ENCODE measurements around the gene ZCCHC8. TPM values are rescaled to one million over a fixed set of nuclear protein-coding genes. Genes with fewer than 3 reads are reported as not detected.
A peak's percentile ranks its signal among the peaks of the same experiment; 100 is the strongest.
"Not testable (repeated sequence)": the region's sequence is repeated elsewhere in the genome, so short reads cannot be mapped to it uniquely, and the experiment has no call there.

The ZCCHC8 gene
- total and polyA plus RNA-seq, 2 of the 8 experiments (the other 6 are each of a cell fraction or from before 2014, with no cell fraction given) = 13.8 to 28.9 TPM

- 100% methylated on average over 1 of the region's 1 CpG; no CpG with 5 or more reads in 1 of the 2 experiments for WGBS, 2 experiments (ENCODE audit: extremely low coverage in 1 of 2, insufficient coverage in 1 of 2, insufficient read length in 1 of 2, insufficient replicate concordance in 2 of 2, low coverage in 1 of 2, low lambda C conversion rate in 2 of 2, missing lambda C conversion rate in 1 of 2)
- not testable (repeated sequence) for H4K20me1 ChIP-seq (replicated peaks in 1 of 2; ENCODE audit: control insufficient read depth in 1 of 2, insufficient read depth in 2 of 2, low read length in 2 of 2); H3K4me2 ChIP-seq (ENCODE audit: insufficient read depth in 1 of 2, low read depth in 2 of 2, low read length in 2 of 2); H2AFZ ChIP-seq (ENCODE audit: low read length); H3K23me2 ChIP-seq (ENCODE audit: low read depth, low read length); H3K9ac ChIP-seq (replicated peaks in 1 of 4; ENCODE audit: extremely low read depth in 1 of 4, low read depth in 3 of 4, low read length in 3 of 4); H3K23ac ChIP-seq (ENCODE audit: insufficient read length); H3K9me3 ChIP-seq (ENCODE audit: insufficient read depth in 2 of 2, low read depth in 1 of 2, low read length in 1 of 2); H4K8ac ChIP-seq (ENCODE audit: extremely low read depth, insufficient read depth, low read length); H3K14ac ChIP-seq (ENCODE audit: insufficient read length); H2BK15ac ChIP-seq (ENCODE audit: low read length); H2BK120ac ChIP-seq (replicated peaks; ENCODE audit: low read depth, low read length); H3K79me1 ChIP-seq (ENCODE audit: low read depth, low read length); H3K18ac ChIP-seq (ENCODE audit: extremely low read depth, low read length); H3K27me3 ChIP-seq (replicated peaks in 1 of 4; ENCODE audit: control insufficient read depth in 3 of 4, extremely low read depth in 1 of 4, insufficient read depth in 3 of 4, low read length in 3 of 4); H4K5ac ChIP-seq (ENCODE audit: insufficient read length, low read depth, low read length); H3K4me3 ChIP-seq (ENCODE audit: extremely low read depth in 1 of 4, insufficient read depth in 2 of 4, low read depth in 3 of 4, low read length in 4 of 4); H4K91ac ChIP-seq (replicated peaks; ENCODE audit: insufficient read length, low read length); H3K79me2 ChIP-seq (ENCODE audit: control insufficient read depth in 1 of 2, insufficient read depth in 2 of 2, low read length in 2 of 2); H3K56ac ChIP-seq (replicated peaks; ENCODE audit: insufficient read length, low read depth, low read length); H2BK20ac ChIP-seq (ENCODE audit: low read length); H3K4me1 ChIP-seq (replicated peaks in 1 of 4; ENCODE audit: control insufficient read depth in 3 of 4, insufficient read depth in 4 of 4, low read length in 3 of 4); H2BK12ac ChIP-seq (ENCODE audit: low read depth, low read length); H2BK5ac ChIP-seq (ENCODE audit: low read depth, low read length); FAIRE-seq; H3K4ac ChIP-seq (replicated peaks; ENCODE audit: insufficient read length, low read depth, low read length); H2AK5ac ChIP-seq (ENCODE audit: low read depth, low read length); H3K27ac ChIP-seq (ENCODE audit: low read depth, low read length); DNase-seq (ENCODE audit: low read depth in 1 of 2, low spot score in 2 of 2)
- ChIA-PET POLR2A (ENCODE audit: partially characterized antibody) (interaction anchor here (0.7 to 47.9 kb wide), 7 partner anchors 9 to 42 kb away, joined by 3 to 1221 read pairs (median 7); partner anchors contain the start of genes KNTC1, RSRC2 and ZCCHC8), CTCF (ENCODE audit: partially characterized antibody) (interaction anchor here (0.6 to 2.5 kb wide), 5 partner anchors 11 to 294 kb away, joined by 3 to 8 read pairs (median 3); no protein-coding TSS in a partner anchor)
- H3K36me3 ChIP-seq (ENCODE audit: control insufficient read depth in 2 of 4, insufficient read depth in 4 of 4, low read length in 3 of 4) = peaks cover 10 to 84% (median 51%) of the 10 kb centered on the region in 4 experiments
- TF ChIP-seq KDM1A (IDR thresholded peaks at IDR 0.05; ENCODE audit: borderline replicate concordance, low read length) = peak; percentile 21; the same call in 1 of the 2 replicates
Observed at GRCh38 chr12:122484385-122484784, 16.3 kb downstream of the ZCCHC8 start.

Measured in H1 (cell line).